SJSA1 (cell line): ENCODE data around the gene CAV2. TPM values are rescaled to one million over a fixed set of nuclear protein-coding genes. Genes with fewer than 3 reads are reported as not detected.

Experiments used
- DNase-seq, 2 experiments: peaks; one replicate each; pipeline ENCODE4 v3.0.0-alpha.2; 2015 to 2020; ENCODE audit warnings: low spot score in 2 of 2, low read depth in 1 of 2
- H3K27ac ChIP-seq: fragments of 250-450 bp; sonication (Bioruptor Pico); 2 replicates; pipeline ENCODE4 v1.5.1; 2020; ENCODE audit warnings: mild to moderate bottlenecking, moderate library complexity
- H3K27me3 ChIP-seq: fragments of 250-450 bp; sonication (Bioruptor Pico); replicated peaks from 2 replicates; pipeline ENCODE4 v1.5.1; 2020; ENCODE audit warnings: mild to moderate bottlenecking, moderate library complexity
- H3K36me3 ChIP-seq: fragments of 250-450 bp; sonication (Bioruptor Pico); 2 replicates; pipeline ENCODE4 v1.5.1; 2020; ENCODE audit warnings: mild to moderate bottlenecking
- H3K4me1 ChIP-seq: fragments of 250-450 bp; sonication (Bioruptor Pico); replicated peaks from 2 replicates; pipeline ENCODE4 v1.6.1; 2021; ENCODE audit warnings: mild to moderate bottlenecking
- H3K4me3 ChIP-seq: fragments of 250-450 bp; sonication (Bioruptor Pico); 2 replicates; pipeline ENCODE4 v1.5.1; 2020; ENCODE audit warnings: mild to moderate bottlenecking
- H3K9me3 ChIP-seq: fragments of 250-450 bp; sonication (Bioruptor Pico); replicated peaks from 2 replicates; pipeline ENCODE4 v1.5.1; 2020; ENCODE audit warnings: mild to moderate bottlenecking
- total RNA-seq: library from RNA; depleted of rRNA; stranded (reverse); fragments of >200 nt; shearing (Covaris generic); gene quantifications from 2 replicates; pipeline ENCODE4 v1.2.3, GENCODE V29; 2014

The CAV2 gene
- total RNA-seq, 1 experiment from 2014 or later = 130 TPM

DNA sequence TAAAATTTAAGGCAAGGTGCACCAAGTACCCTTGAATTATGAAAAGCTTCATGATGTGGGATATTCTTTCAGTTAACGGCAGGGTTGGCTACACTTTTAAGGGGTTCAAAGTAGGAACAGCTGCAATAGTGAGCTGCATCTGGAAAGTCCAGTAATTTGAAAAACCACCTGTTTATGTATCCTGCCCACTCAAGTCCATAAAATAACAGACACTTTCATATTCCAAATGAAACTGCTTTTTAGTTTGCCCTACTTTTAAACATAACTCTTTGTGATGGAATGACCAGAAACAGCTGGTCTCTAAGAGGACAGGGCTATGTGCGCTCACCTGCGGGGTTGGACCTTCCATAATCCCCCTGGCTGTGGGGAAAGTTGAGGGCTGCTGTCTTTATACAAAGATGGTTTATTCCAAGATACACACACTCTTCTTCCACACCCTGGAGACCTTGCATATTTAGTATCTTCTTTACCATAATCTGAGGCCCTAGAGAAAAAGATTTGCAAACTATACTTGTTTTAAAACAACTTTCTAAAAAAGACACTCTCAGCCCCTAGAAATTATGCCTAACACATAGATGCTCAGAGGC lies 32.7 kb downstream of the CAV2 start:
- no peak overlapping the region for H3K4me3 ChIP-seq
- H3K27me3 ChIP-seq = no peaks in the 10 kb centered on the region
- peaks cover 72% of the 10 kb centered on the region for H3K36me3 ChIP-seq
- no peaks in the 10 kb centered on the region for H3K9me3 ChIP-seq
- peaks cover 50% of the 10 kb centered on the region for H3K4me1 ChIP-seq
- H3K27ac ChIP-seq = no peak overlapping the region
- DNase-seq = no peak

DNA sequence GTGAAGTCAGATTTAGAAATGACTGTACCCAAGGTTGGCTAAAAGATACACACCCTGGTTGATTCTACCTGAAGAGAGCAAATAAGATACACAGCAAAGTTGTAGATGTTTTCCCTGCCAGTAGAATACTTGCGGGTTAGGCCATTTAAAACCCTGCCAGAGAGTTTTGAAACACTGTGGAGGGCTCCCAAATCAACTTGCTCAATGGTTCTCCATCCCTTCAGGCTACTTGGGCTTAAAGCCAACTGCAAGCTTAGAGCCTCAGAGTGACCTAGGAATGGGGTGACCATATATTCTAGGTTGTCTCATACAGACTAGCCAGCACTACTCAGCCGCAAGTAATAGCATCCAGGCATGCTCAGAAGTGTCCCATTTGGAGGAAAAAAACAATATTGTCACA lies 35.3 kb downstream of the CAV2 start:
- H3K9me3 ChIP-seq = no peaks in the 10 kb centered on the region
- H3K36me3 ChIP-seq = peaks cover 71% of the 10 kb centered on the region
- no peaks in the 10 kb centered on the region for H3K27me3 ChIP-seq
- no peak for DNase-seq
- H3K4me3 ChIP-seq = no peak overlapping the region
- H3K27ac ChIP-seq = peak overlapping the region; percentile 27; the same call in 1 of the 2 replicates
- H3K4me1 ChIP-seq = peaks cover 29% of the 10 kb centered on the region

DNA sequence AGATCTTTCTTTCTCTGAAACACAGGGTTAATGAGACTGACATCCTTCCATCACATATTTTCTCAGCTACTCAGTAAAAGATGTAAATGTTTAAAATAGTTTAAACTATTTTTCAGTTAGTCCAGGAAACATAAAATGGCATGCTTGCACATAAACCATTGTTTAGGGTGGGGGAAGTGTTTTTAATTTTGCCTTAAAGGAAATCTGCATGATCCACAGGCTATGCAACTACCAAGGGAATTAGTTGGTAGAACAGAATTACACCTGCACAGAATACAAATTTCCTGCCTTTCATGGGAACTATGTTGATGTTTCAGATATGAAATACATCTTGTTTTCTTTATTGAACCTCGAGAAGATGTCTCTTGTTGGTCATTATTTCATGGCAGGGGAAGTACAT lies 35.9 kb downstream of the CAV2 start:
- Histone ChIP-seq H3K9me3 (no peaks in the 10 kb centered on the region), H3K36me3 (peaks cover 72% of the 10 kb centered on the region), H3K27me3 (no peaks in the 10 kb centered on the region), H3K4me3 (no peak overlapping the region), H3K4me1 (peaks cover 33% of the 10 kb centered on the region), H3K27ac (0 out of 2 replicates have a peak overlapping the region, but pooled peaks have one; percentile 27)
- DNase-seq = no peak

DNA sequence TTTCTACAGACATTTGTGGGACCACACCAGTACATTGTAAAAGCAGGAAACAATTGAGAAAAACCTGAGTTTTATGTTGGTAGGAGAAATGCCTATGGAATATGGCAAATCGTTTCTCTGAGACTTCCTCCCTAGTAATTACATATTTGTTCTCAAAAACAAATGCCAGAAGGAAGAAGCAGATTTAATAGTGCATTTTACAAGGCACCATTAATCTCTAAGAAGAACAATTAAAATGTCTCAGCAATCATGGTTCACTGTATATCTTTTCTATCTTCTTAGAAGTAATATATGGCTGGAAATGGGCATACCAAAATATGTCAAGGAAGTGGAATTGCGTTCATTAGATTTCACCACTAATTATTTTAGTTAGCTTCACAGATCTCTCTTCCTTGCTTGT lies 38.6 kb downstream of the CAV2 start:
- H3K9me3 ChIP-seq = no peaks in the 10 kb centered on the region
- H3K4me1 ChIP-seq = peaks cover 54% of the 10 kb centered on the region
- no peak overlapping the region for H3K4me3 ChIP-seq
- DNase-seq = no peak
- peaks cover 61% of the 10 kb centered on the region for H3K36me3 ChIP-seq
- no peak overlapping the region for H3K27ac ChIP-seq
- no peaks in the 10 kb centered on the region for H3K27me3 ChIP-seq

DNA sequence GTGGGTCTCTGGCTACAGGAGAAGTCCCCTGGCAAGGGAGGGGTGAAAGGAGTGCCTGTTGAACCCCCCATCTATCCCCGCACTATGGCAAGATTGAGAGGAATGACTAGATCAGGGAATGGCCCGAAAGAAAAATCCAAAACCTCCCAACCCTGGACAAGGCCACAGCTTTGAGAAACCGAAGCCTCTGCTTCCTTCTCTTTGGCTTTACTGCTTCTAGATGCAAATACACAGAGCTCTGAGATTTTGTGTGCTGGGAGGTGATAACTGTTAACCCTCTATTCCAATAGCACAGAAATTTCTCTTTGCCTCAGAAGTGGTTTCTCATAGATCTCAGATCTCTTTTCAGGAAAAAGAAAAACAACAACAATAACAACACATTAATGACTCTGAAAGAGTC lies 40.3 kb downstream of the CAV2 start:
- no peak overlapping the region for H3K27ac ChIP-seq
- H3K4me1 ChIP-seq = peaks cover 67% of the 10 kb centered on the region
- DNase-seq = no peak
- H3K36me3 ChIP-seq = peaks cover 60% of the 10 kb centered on the region
- H3K4me3 ChIP-seq = no peak overlapping the region
- H3K27me3 ChIP-seq = no peaks in the 10 kb centered on the region
- H3K9me3 ChIP-seq = no peaks in the 10 kb centered on the region

DNA sequence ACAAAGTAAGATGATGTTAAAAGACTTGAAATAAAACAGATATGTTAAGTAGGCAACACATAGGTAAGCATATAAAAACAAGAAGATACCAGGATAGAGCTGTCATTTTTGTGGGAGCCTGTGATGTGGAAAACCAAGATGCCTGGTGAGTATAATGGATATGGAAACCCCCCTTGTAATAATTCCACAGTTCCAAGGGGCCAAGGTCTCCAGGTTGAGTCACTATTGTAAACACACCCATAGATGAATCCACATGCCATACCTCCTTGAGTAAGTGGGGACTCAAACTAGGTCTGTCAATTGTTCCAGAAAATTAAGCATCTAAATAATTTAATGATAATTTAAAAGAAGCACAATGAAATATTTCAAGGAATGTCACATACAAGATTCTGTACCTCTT lies 41.2 kb downstream of the CAV2 start:
- H3K9me3 ChIP-seq = no peaks in the 10 kb centered on the region
- H3K36me3 ChIP-seq = peaks cover 54% of the 10 kb centered on the region
- peaks cover 67% of the 10 kb centered on the region for H3K4me1 ChIP-seq
- no peaks in the 10 kb centered on the region for H3K27me3 ChIP-seq
- H3K4me3 ChIP-seq = no peak overlapping the region
- no peak for DNase-seq
- no peak overlapping the region for H3K27ac ChIP-seq

DNA sequence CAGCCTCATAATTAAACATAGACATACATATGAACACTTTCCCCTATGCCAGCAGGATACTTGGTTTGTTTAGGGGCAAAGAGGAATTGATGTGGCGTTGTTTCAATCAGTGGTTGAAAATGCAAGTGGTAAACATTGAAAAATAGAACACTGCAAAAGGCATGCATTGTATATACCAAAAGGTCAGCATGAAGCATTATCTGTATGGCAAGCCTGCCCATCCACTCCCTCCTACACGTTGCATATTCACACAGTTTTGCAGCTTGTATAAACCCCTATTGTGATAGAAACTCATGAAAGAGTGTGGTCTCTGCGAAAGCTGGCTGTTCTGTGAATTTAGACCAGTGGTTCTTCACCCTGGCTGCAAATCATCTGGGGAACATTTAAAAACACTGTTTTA lies 42.4 kb downstream of the CAV2 start:
- Histone ChIP-seq H3K27ac (peak overlapping the region; percentile 53), H3K4me3 (no peak overlapping the region), H3K9me3 (no peaks in the 10 kb centered on the region), H3K4me1 (peaks cover 67% of the 10 kb centered on the region), H3K27me3 (no peaks in the 10 kb centered on the region), H3K36me3 (peaks cover 49% of the 10 kb centered on the region)
- no peak for DNase-seq

DNA sequence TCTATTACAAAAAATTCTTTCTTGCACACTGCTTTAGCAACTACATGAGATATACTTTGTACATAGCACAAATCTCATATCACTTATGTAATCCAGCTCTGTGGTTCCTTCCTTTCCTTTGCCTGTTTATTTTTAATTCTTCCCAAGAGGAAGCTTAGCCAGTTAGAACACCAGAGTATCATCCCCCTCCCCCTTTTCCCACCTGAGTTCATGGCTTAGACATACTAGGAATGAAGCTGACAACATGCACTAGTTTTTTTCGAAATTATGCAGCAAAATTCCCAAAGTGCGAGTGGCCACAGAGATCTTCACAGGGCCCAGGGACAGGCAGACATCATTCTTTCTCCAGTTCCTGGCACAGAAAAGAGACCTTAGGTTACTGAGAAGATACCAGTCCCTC lies 43.1 kb downstream of the CAV2 start:
- Histone ChIP-seq H3K4me3 (no peak overlapping the region), H3K36me3 (peaks cover 49% of the 10 kb centered on the region), H3K27me3 (no peaks in the 10 kb centered on the region), H3K4me1 (peaks cover 70% of the 10 kb centered on the region), H3K27ac (peak overlapping the region; percentile 53), H3K9me3 (no peaks in the 10 kb centered on the region)
- no peak for DNase-seq

DNA sequence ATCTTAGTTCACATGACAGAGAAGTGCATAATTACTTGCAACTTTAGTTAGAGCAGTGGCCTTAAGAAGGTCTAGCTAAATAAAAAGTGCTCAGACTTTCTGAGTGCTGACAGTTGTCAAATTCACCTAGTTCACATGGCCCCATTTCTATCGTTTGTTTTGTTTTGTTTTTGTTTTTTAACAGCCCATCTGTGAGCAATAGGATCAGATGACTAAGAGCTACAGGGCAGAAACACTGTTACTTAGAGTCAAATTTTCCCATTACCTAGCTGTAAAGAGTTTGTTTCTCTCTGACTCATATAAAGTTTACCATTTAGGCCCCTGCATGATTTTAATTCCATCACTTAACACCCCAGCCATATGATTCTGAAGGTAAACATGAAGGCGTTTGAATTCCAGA lies 44.1 kb downstream of the CAV2 start:
- H3K4me1 ChIP-seq = peaks cover 70% of the 10 kb centered on the region
- H3K9me3 ChIP-seq = no peaks in the 10 kb centered on the region
- peak overlapping the region; percentile 53 for H3K27ac ChIP-seq
- peaks cover 47% of the 10 kb centered on the region for H3K36me3 ChIP-seq
- H3K4me3 ChIP-seq = no peak overlapping the region
- H3K27me3 ChIP-seq = no peaks in the 10 kb centered on the region
- DNase-seq = peak in 1 of 2 experiments; percentile 64

DNA sequence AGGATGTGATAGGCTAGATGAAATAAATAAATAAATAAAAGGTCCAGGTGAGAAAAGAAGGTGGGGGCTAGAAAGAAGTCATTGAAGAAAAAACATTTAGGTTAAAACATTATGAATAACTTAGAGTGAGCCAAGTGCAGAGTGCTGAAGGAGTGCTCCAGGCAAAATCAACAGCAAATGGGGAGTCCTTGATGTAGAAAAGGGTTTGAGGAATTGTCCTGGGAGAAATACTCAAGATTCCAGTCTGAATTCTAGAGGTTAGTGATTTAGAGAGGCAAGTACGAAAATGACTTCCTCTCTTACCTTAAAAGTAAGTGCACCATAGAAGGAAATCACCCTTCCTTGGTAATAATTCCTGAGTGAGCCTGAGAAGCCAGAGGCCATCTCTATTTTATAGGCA lies 44.9 kb downstream of the CAV2 start:
- Histone ChIP-seq H3K36me3 (peaks cover 45% of the 10 kb centered on the region), H3K4me3 (no peak overlapping the region), H3K4me1 (peaks cover 70% of the 10 kb centered on the region), H3K27me3 (no peaks in the 10 kb centered on the region), H3K9me3 (no peaks in the 10 kb centered on the region), H3K27ac (peak overlapping the region; percentile 53)
- no peak for DNase-seq

DNA sequence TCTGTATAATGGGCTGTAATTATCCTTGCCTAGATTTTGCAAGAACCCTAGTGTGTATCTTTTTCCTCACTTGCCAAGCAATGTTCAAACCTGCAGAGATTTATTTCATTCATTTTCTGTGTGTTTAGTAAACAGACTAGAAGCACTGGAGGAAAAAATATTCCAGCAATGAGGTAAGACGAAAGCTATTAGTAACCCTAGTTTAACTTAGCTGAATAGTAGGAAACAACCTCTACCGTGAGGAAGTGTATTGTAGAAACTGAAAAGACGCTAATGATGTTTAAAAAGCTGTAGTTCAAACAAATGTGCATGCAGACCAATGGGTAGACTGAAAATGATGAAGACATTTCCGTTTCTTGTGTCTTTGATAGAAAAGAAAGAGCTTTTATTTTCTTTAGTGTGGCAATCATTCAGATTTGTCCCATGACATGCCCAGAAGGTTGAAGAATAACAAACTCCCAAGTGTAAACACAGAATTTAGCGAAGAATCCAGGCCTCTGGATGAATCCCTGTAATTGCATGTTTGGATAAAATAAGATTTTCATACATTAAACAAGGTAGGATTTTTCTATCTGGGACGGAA lies 46.0 kb downstream of the CAV2 start:
- Histone ChIP-seq H3K36me3 (peaks cover 41% of the 10 kb centered on the region), H3K9me3 (no peaks in the 10 kb centered on the region), H3K4me1 (peaks cover 64% of the 10 kb centered on the region)

DNA sequence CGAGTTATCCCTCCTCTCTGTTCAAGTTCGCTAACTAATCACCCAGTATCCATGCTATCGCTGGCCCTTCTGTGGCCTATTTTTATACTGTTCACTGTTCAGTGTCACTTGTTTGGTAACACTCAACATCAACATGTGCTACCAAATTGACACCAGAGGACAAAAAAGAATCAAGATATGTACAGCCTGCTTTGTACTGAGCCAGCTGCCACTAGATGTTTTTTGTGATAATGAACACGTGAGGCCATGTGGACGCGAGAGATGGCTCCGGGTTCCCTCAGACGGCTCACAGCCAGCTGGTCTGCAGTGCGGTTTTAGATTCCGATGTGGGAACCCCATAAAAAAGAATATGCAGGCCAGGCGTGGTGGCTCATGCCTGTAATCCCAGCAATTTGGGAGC lies 46.5 kb downstream of the CAV2 start:
- Histone ChIP-seq H3K4me3 (no peak overlapping the region), H3K9me3 (no peaks in the 10 kb centered on the region), H3K27ac (peak overlapping the region; percentile 29), H3K36me3 (peaks cover 36% of the 10 kb centered on the region), H3K27me3 (no peaks in the 10 kb centered on the region), H3K4me1 (peaks cover 58% of the 10 kb centered on the region)
- DNase-seq = no peak

More for the DNA sequence above, 46.0 kb downstream of the CAV2 start:
- Histone ChIP-seq H3K27me3 (no peaks in the 10 kb centered on the region), H3K4me3 (no peak overlapping the region), H3K27ac (peak overlapping the region; percentile 29)
- DNase-seq = no peak

DNA sequence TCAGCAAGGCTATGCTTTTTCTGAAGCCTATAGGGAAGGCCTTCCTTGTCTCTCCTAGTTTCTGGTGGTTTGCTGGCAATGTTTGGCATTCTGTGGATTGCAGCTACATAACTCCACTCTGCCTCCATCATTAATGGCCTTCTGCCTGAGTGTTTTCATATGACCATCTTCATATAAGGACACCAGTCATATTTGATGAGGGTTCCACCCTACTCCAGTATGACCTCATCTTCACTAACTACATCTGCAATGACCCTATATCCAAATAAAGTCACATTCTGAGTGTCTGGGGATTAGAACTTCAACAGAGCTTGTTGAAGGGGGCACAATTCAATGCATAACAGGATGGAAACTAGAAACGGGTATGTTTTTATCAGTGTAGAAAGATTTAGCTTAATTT lies 47.4 kb downstream of the CAV2 start:
- Histone ChIP-seq H3K9me3 (no peaks in the 10 kb centered on the region), H3K27me3 (no peaks in the 10 kb centered on the region), H3K4me3 (no peak overlapping the region), H3K27ac (no peak overlapping the region), H3K36me3 (peaks cover 36% of the 10 kb centered on the region), H3K4me1 (peaks cover 49% of the 10 kb centered on the region)
- no peak for DNase-seq

DNA sequence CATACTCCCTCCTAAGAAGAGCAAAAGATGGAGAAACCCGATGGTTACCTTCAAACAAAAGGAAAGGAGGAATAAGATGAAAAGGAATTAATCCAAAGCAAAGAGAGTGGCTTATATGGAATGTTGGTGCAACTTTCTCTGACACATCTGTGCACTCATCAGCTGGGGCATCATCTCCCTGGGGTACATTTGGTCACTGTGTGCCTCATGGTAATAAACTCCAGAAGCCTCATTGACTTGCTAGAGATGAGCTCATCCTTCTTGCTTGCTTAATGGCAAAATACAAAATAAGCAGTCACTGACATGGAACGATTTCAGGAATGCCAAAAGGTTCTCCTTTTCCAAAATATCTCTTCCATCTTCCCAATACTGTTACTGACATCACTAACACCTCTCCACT lies 47.8 kb downstream of the CAV2 start:
- Histone ChIP-seq H3K9me3 (no peaks in the 10 kb centered on the region), H3K27me3 (no peaks in the 10 kb centered on the region), H3K4me3 (no peak overlapping the region), H3K4me1 (peaks cover 47% of the 10 kb centered on the region), H3K36me3 (peaks cover 40% of the 10 kb centered on the region), H3K27ac (no peak overlapping the region)
- no peak for DNase-seq

DNA sequence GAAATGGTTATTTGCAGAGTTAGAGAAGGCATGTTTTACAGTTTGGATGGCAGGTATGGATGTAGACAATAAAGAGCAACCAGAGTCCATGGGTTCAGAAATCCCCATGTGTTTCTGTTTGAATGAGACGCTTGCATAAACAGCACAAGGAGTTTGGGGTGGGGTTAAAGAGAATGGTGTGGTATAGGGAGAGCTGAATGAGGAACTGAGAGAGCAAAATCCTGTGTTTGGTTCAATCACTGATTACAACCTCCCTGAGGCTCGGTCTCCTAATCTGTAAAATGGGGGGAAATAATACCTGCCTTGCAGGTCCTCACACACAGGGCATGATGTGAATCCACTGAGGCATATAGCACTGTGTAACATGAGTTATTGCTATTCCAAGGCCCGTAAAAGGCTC lies 49.0 kb downstream of the CAV2 start:
- Histone ChIP-seq H3K27ac (no peak overlapping the region), H3K36me3 (peaks cover 37% of the 10 kb centered on the region), H3K4me1 (peaks cover 39% of the 10 kb centered on the region), H3K27me3 (no peaks in the 10 kb centered on the region), H3K4me3 (no peak overlapping the region), H3K9me3 (no peaks in the 10 kb centered on the region)
- DNase-seq = no peak
